ENCODE data around the gene NEK2.

DNA sequence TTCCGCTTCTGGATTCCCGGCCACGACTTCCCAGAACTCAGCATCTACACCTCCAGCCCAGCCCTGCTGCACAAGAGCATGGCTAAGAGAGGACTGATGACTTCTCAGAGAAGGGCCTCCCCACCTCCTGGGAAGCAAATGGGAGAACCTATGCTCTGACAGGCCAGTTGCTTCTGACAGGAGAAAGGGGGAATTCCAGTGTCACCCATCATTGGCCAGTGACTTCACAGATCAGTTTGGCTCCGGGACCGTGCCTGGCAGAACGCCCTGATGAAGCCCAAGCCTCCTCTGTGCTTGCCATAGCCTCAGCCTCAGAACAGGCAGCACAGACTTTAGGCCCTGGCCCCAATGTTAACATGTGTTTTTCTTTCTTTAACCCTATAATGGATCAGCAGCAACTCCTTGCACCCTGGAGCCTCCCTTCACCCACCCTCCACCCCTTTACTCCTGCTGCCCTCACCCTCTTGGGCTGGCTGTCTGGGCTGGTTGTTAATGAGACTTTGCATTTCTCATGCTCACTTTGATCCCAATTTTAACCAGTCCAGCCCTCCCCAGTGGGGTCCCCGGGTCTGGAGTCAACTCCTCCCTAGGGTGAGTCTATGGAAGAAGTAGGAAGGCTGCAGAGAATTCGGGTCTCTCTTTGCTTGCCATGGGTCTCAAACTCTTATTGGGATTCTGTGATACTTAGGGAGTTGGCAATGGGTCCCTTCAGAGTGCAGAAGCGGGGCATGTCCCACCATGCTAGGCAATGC is 53.8 kb downstream of the NEK2 start:
- TF ChIP-seq, protein P1, sequence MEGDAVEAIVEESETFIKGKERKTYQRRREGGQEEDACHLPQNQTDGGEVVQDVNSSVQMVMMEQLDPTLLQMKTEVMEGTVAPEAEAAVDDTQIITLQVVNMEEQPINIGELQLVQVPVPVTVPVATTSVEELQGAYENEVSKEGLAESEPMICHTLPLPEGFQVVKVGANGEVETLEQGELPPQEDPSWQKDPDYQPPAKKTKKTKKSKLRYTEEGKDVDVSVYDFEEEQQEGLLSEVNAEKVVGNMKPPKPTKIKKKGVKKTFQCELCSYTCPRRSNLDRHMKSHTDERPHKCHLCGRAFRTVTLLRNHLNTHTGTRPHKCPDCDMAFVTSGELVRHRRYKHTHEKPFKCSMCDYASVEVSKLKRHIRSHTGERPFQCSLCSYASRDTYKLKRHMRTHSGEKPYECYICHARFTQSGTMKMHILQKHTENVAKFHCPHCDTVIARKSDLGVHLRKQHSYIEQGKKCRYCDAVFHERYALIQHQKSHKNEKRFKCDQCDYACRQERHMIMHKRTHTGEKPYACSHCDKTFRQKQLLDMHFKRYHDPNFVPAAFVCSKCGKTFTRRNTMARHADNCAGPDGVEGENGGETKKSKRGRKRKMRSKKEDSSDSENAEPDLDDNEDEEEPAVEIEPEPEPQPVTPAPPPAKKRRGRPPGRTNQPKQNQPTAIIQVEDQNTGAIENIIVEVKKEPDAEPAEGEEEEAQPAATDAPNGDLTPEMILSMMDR (IDR thresholded peaks at IDR 0.05): no peak
- TF ChIP-seq POLR2A (IDR thresholded peaks at IDR 0.05): no peak
